Fibroblast of lung (primary cell): Measurements from ENCODE around the gene AQP2. TPM values are rescaled to one million over a fixed set of nuclear protein-coding genes. Genes with fewer than 3 reads are reported as not detected.

ENCODE experiments used
- DNase-seq, 2 donors: peaks; one replicate each; pipeline versions ENCODE4 v3.0.0 to v3.0.0-alpha.2; 2010; ENCODE audit warnings: low read depth in 2 of 2
- H2AFZ ChIP-seq: 2 replicates; pipeline ENCODE4 v1.5.1; 2012; ENCODE audit warnings: low read length, control low read depth, inconsistent platforms
- H3K27ac ChIP-seq: 2 replicates; pipeline ENCODE4 v1.5.1; 2011; ENCODE audit warnings: low read length, control low read depth; ENCODE audit not compliant: insufficient read depth
- H3K27me3 ChIP-seq: 2 replicates; pipeline ENCODE4 v1.5.1; 2011; ENCODE audit warnings: mild to moderate bottlenecking, low read length; ENCODE audit not compliant: control insufficient read depth, insufficient read depth
- H3K36me3 ChIP-seq: 2 replicates; pipeline ENCODE4 v1.5.1; 2011; ENCODE audit warnings: low read length; ENCODE audit not compliant: control insufficient read depth, insufficient read depth
- H3K4me1 ChIP-seq: 2 replicates; pipeline ENCODE4 v1.5.1; 2011; ENCODE audit warnings: low read length; ENCODE audit not compliant: control insufficient read depth, insufficient read depth; ENCODE audit errors: extremely low read depth
- H3K4me2 ChIP-seq: 2 replicates; pipeline ENCODE4 v1.5.1; 2011; ENCODE audit warnings: low read length, control low read depth; ENCODE audit not compliant: insufficient read depth; ENCODE audit errors: extremely low read depth
- H3K4me3 ChIP-seq, 4 experiments: fragments of 200-600 bp in 1 of 4; sonication (generic) in 1 of 4; replicated peaks in 1 of 4; 2 replicates each; pipeline ENCODE4 v1.5.1; 2011 to 2016; ENCODE audit warnings: low read length in 4 of 4, low read depth in 3 of 4, mild to moderate bottlenecking in 3 of 4, control low read depth in 2 of 4, inconsistent platforms in 1 of 4, mixed read lengths in 1 of 4; ENCODE audit not compliant: insufficient read depth in 1 of 4; ENCODE audit errors: control extremely low read depth in 1 of 4
- H3K79me2 ChIP-seq: 2 replicates; pipeline ENCODE4 v1.5.1; 2012; ENCODE audit warnings: mild to moderate bottlenecking, low read length, inconsistent platforms; ENCODE audit not compliant: control insufficient read depth, insufficient read depth
- H3K9ac ChIP-seq: 2 replicates; pipeline ENCODE4 v1.5.1; 2011; ENCODE audit warnings: mild to moderate bottlenecking, low read length, control low read depth; ENCODE audit not compliant: insufficient read depth
- H3K9me3 ChIP-seq: 2 replicates; pipeline ENCODE4 v1.5.1; 2012; ENCODE audit warnings: low read depth, low read length; ENCODE audit not compliant: control insufficient read depth, insufficient read depth
- H4K20me1 ChIP-seq: 2 replicates; pipeline ENCODE4 v1.5.1; 2011; ENCODE audit warnings: low read length; ENCODE audit not compliant: control insufficient read depth, insufficient read depth; ENCODE audit errors: extremely low read depth
- EZH2 ChIP-seq: IDR thresholded peaks from 2 replicates; pipeline ENCODE4 v1.5.1; 2012; ENCODE audit warnings: low read length, control low read depth, mild to moderate bottlenecking; ENCODE audit errors: missing control alignments
- polyA plus RNA-seq, 2 donors: library from polyadenylated mRNA; depleted of rRNA in 1 of 2; stranded (reverse) in 1 of 2; unstranded in 1 of 2; fragments of >200 nt; gene quantifications; 2 replicates each; pipeline ENCODE4 v1.2.1, GENCODE V29; 2011 to 2012; ENCODE audit warnings: missing spikeins in 1 of 2
- total RNA-seq: library from RNA; depleted of rRNA; stranded (reverse); fragments of >200 nt; gene quantifications from 2 replicates; pipeline ENCODE4 v1.2.1, GENCODE V29; 2014
- TF ChIP-seq, protein P1 (sequence below), 2 donors: IDR thresholded peaks in 1 of 2; conservative IDR thresholded peaks in 1 of 2; 1 replicate in 1 of 2; 2 replicates in 1 of 2; pipeline ENCODE4 v1.5.1; 2011 to 2012; ENCODE audit warnings: low read length in 2 of 2, control low read depth in 1 of 2, inconsistent platforms in 1 of 2, low read depth in 1 of 2, mild to moderate bottlenecking in 1 of 2

AQP2 gene
- total and polyA plus RNA-seq, 2 donors (not counting 1 experiment from before 2014, with no cell fraction given) = not detected

DNA sequence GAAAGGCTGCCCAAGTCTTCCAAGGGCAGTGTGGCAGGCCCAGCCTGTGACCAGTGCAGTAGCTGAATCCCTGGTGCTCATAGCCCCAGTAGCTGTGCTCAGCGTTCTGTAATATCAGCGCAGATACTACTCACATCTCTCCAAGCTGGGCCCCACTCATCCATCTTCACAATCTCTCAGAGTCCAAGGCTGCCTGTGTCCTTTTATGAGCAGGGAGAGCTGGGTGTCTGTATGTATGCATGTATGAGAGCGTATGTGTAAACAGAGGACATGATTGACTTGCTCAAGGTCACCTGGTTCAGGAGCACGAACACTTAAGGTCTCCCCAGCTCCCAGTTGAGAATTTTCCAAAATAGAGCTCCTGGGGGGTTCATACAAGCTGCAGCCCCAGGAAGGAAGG, 27.6 kb downstream of the AQP2 start:
- no peak overlapping the region for H3K27ac ChIP-seq
- H3K9ac ChIP-seq = no peak overlapping the region
- H3K4me2 ChIP-seq = no peak overlapping the region
- H2AFZ ChIP-seq = no peak overlapping the region
- H3K79me2 ChIP-seq = no peaks in the 10 kb centered on the region
- TF ChIP-seq EZH2 = no peak
- TF ChIP-seq, protein P1, sequence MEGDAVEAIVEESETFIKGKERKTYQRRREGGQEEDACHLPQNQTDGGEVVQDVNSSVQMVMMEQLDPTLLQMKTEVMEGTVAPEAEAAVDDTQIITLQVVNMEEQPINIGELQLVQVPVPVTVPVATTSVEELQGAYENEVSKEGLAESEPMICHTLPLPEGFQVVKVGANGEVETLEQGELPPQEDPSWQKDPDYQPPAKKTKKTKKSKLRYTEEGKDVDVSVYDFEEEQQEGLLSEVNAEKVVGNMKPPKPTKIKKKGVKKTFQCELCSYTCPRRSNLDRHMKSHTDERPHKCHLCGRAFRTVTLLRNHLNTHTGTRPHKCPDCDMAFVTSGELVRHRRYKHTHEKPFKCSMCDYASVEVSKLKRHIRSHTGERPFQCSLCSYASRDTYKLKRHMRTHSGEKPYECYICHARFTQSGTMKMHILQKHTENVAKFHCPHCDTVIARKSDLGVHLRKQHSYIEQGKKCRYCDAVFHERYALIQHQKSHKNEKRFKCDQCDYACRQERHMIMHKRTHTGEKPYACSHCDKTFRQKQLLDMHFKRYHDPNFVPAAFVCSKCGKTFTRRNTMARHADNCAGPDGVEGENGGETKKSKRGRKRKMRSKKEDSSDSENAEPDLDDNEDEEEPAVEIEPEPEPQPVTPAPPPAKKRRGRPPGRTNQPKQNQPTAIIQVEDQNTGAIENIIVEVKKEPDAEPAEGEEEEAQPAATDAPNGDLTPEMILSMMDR (conservative IDR thresholded peaks at IDR 0.05 in 1 of 2, IDR thresholded peaks at IDR 0.05 in 1 of 2; ENCODE audit: low read depth in 1 of 2, low read length in 2 of 2) = no peak
- no peaks in the 10 kb centered on the region for H3K9me3 ChIP-seq
- no peaks in the 10 kb centered on the region for H3K27me3 ChIP-seq
- no peak for DNase-seq
- H3K4me1 ChIP-seq = peaks cover 5% of the 10 kb centered on the region
- no peaks in the 10 kb centered on the region for H4K20me1 ChIP-seq
- H3K4me3 ChIP-seq = no peak overlapping the region
- H3K36me3 ChIP-seq = no peaks in the 10 kb centered on the region

DNA sequence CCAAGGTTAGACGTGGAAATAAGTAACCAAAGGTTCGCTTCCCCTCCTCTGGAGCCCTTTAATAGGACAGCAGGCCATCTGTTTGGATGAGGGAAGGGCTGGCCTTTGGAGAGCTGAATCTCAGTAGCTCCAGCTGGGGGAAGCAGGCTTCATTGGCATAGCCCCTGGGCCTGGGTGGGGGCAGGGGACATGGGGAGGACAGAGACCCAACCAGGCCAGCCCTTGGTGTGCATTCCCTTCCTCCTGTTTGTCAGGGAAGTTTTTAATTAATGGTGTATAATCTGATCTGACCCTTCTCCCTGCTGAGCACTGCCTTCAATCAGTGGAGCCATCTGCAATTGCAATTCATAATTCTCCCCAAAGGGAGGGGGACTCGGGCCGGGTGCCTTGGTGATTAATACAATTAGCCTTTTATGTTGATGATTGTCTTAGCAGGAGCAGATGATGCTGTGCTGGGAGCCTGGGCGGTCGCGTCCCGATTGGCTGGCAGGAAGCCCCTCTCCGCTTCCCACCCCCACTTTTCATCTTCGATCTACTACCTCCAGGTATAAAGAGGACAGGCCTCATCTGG, 28.6 kb downstream of the AQP2 start:
- H2AFZ ChIP-seq = no peak overlapping the region
- no peak for TF ChIP-seq EZH2
- TF ChIP-seq, protein P1 (conservative IDR thresholded peaks at IDR 0.05 in 1 of 2, IDR thresholded peaks at IDR 0.05 in 1 of 2; ENCODE audit: low read depth in 1 of 2, low read length in 2 of 2) = no peak
- H3K9ac ChIP-seq = no peak overlapping the region
- no peak overlapping the region for H3K4me2 ChIP-seq
- no peaks in the 10 kb centered on the region for H3K9me3 ChIP-seq
- H3K79me2 ChIP-seq = no peaks in the 10 kb centered on the region
- no peaks in the 10 kb centered on the region for H3K27me3 ChIP-seq
- H3K27ac ChIP-seq = no peak overlapping the region
- no peak overlapping the region for H3K4me3 ChIP-seq
- no peak for DNase-seq
- peaks cover 9% of the 10 kb centered on the region for H3K4me1 ChIP-seq
- no peaks in the 10 kb centered on the region for H4K20me1 ChIP-seq
- no peaks in the 10 kb centered on the region for H3K36me3 ChIP-seq

DNA sequence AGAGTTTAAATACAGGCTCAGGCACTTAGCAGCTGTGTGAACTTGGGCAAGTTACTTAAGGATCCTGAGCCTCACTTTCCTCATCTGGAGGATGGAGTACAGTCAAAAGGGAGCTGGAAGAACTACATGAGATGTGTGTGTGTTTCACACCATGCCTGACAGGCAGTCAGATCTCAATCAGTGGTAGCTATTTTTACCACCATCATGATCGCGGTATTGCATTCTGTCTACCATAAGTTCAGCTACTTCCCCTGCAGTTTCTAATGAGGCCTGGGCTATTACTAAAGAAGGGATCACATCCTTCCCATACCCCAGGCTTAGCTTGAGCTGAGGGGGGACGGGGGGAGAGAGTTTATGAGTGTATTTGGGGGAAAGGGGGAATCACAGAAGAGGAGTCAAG, 29.3 kb downstream of the AQP2 start:
- TF ChIP-seq, protein P1 (conservative IDR thresholded peaks at IDR 0.05 in 1 of 2, IDR thresholded peaks at IDR 0.05 in 1 of 2; ENCODE audit: low read depth in 1 of 2, low read length in 2 of 2) = no peak
- DNase-seq = no peak
- Histone ChIP-seq H3K9me3 (no peaks in the 10 kb centered on the region), H3K4me1 (peaks cover 11% of the 10 kb centered on the region), H3K36me3 (no peaks in the 10 kb centered on the region), H4K20me1 (no peaks in the 10 kb centered on the region), H3K27me3 (no peaks in the 10 kb centered on the region), H3K4me2 (no peak overlapping the region), H3K9ac (no peak overlapping the region), H3K4me3 (no peak overlapping the region), H2AFZ (no peak overlapping the region), H3K79me2 (no peaks in the 10 kb centered on the region), H3K27ac (no peak overlapping the region)
